ENCODE measurements around the gene LRRC43. TPM values are rescaled to one million over a fixed set of nuclear protein-coding genes. Genes with fewer than 3 reads are reported as not detected.

LRRC43 gene
- total RNA-seq, 2 donors from 2014 or later: 0.53 to 0.57 TPM

DNA sequence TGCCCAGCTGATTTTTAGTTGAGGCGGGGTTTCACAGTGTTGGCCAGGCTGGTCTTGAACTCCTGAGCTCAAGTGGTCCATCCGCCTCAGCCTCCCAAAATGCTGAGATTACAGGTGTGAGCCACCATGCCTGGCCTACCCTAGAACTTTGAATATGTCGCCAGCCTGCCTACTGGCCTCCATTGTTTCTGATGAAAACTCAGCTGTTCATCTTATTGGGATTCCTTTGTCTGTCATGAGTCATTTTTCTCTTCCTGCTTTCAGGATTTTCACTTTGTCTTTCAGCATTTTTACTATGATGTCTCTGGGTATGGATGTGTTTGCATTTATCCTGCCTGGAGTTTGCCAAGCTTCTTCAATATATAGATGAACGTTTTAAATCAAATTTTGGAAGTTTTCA is 12.5 kb downstream of the LRRC43 start:
- Histone ChIP-seq H3K4me1 (no peaks in the 10 kb centered on the region), H3K9ac (ENCODE audit: low read depth in 2 of 2, low read length in 2 of 2) (no peak overlapping the region), H3K27ac (peak overlapping the region; percentile 40), H3K36me3 (no peaks in the 10 kb centered on the region), H3K4me3 (no peak overlapping the region), H3K27me3 (no peaks in the 10 kb centered on the region), H3K9me3 (no peaks in the 10 kb centered on the region)
- intact Hi-C loops (cut with DNase I): no loop called here
- DNase-seq: no peak
- no peak for TF ChIP-seq CTCF (IDR thresholded peaks at IDR 0.05)

GRCh38 chr12:122197612-122197966 is 14.7 kb downstream of the LRRC43 start:
- TF ChIP-seq CTCF (IDR thresholded peaks at IDR 0.05): no peak
- no peak overlapping the region for H3K4me3 ChIP-seq
- DNase-seq: no peak
- no peaks in the 10 kb centered on the region for H3K27me3 ChIP-seq
- intact Hi-C loops (cut with DNase I): no loop called here
- H3K36me3 ChIP-seq: no peaks in the 10 kb centered on the region
- H3K4me1 ChIP-seq: no peaks in the 10 kb centered on the region
- no peak overlapping the region for H3K27ac ChIP-seq
- no peak overlapping the region for H3K9ac ChIP-seq (ENCODE audit: low read depth in 2 of 2, low read length in 2 of 2)
- no peaks in the 10 kb centered on the region for H3K9me3 ChIP-seq

GRCh38 chr12:122199484-122200355 is 16.8 kb downstream of the LRRC43 start:
- no peak overlapping the region for H3K27ac ChIP-seq
- no peak for DNase-seq
- H3K4me1 ChIP-seq: no peaks in the 10 kb centered on the region
- no peak overlapping the region for H3K9ac ChIP-seq (ENCODE audit: low read depth in 2 of 2, low read length in 2 of 2)
- H3K9me3 ChIP-seq: no peaks in the 10 kb centered on the region
- TF ChIP-seq CTCF (IDR thresholded peaks at IDR 0.05): no peak
- intact Hi-C loops (cut with DNase I): no loop called here
- peaks cover 14% of the 10 kb centered on the region for H3K27me3 ChIP-seq
- no peak overlapping the region for H3K4me3 ChIP-seq
- H3K36me3 ChIP-seq: no peaks in the 10 kb centered on the region

- H3K27ac ChIP-seq: no peak overlapping the region
- no peak for DNase-seq
- no peaks in the 10 kb centered on the region for H3K36me3 ChIP-seq
- no peak for TF ChIP-seq CTCF (IDR thresholded peaks at IDR 0.05)
- H3K4me1 ChIP-seq: no peaks in the 10 kb centered on the region
- peaks cover 22% of the 10 kb centered on the region for H3K27me3 ChIP-seq
- H3K9me3 ChIP-seq: no peaks in the 10 kb centered on the region
- H3K9ac ChIP-seq (ENCODE audit: low read depth in 2 of 2, low read length in 2 of 2): no peak overlapping the region
- intact Hi-C loops (cut with DNase I): no loop called here
- H3K4me3 ChIP-seq: no peak overlapping the region
Measured at GRCh38 chr12:122200541-122201175, 17.7 kb downstream of the LRRC43 start.

GRCh38 chr12:122201381-122201780 is 18.5 kb downstream of the LRRC43 start:
- Histone ChIP-seq H3K4me3 (no peak overlapping the region), H3K27ac (no peak overlapping the region), H3K27me3 (peaks cover 22% of the 10 kb centered on the region), H3K36me3 (no peaks in the 10 kb centered on the region), H3K9me3 (no peaks in the 10 kb centered on the region), H3K4me1 (no peaks in the 10 kb centered on the region), H3K9ac (ENCODE audit: low read depth in 2 of 2, low read length in 2 of 2) (no peak overlapping the region)
- DNase-seq: no peak
- no peak for TF ChIP-seq CTCF (IDR thresholded peaks at IDR 0.05)
- intact Hi-C loops (cut with DNase I): no loop called here

Data from colonic mucosa (tissue), 4 donors.